Measurements from ENCODE around the gene SKOR1.

GRCh38 chr15:67784856-67785430 lies 40.4 kb upstream of the SKOR1 start:
- no peak for TF ChIP-seq PCBP1 (IDR thresholded peaks at IDR 0.05; ENCODE audit: borderline replicate concordance, low read depth, low read length)
- no peak for TF ChIP-seq POLR2AphosphoS5 (IDR thresholded peaks at IDR 0.05; ENCODE audit: low read depth, low read length)
- no peak for TF ChIP-seq PBX2 (CRISPR knock-in tag; IDR thresholded peaks at IDR 0.05)
- no peak for TF ChIP-seq CBFB (CRISPR knock-in tag; IDR thresholded peaks at IDR 0.05)
- TF ChIP-seq ZBTB26 (CRISPR knock-in tag; IDR thresholded peaks at IDR 0.05; ENCODE audit: borderline replicate concordance): no peak
- no peak for TF ChIP-seq CTCF (CRISPR knock-in tag; IDR thresholded peaks at IDR 0.05)
- no peak for TF ChIP-seq ZBTB21 (CRISPR knock-in tag; IDR thresholded peaks at IDR 0.05)
- no peak for TF ChIP-seq BRCA1 (CRISPR knock-in tag; IDR thresholded peaks at IDR 0.05)
- TF ChIP-seq ASH2L (IDR thresholded peaks at IDR 0.05; ENCODE audit: insufficient read length, low read depth, low read length): no peak
- TF ChIP-seq SP2 (CRISPR knock-in tag; IDR thresholded peaks at IDR 0.05): no peak
- TF ChIP-seq HNRNPK (IDR thresholded peaks at IDR 0.05; ENCODE audit: low read depth, low read length, poor library complexity, severe bottlenecking): no peak
- no peak for TF ChIP-seq YY1 (IDR thresholded peaks at IDR 0.05; ENCODE audit: insufficient read depth, insufficient replicate concordance, low read depth, low read length)

Measured in HepG2 (cell line).